Osteocyte (in vitro differentiated cells): ENCODE data around the gene WDR38. TPM values are rescaled to one million over a fixed set of nuclear protein-coding genes. Genes with fewer than 3 reads are reported as not detected.
A peak's percentile ranks its signal among the peaks of the same experiment; 100 is the strongest.

Source experiments
- DNase-seq: peaks from one replicate; pipeline ENCODE4 v3.0.0; 2021; ENCODE audit warnings: mixed read lengths; ENCODE audit not compliant: unreplicated experiment; ENCODE audit errors: extremely low spot score
- H3K27ac Mint-ChIP-seq: one replicate; pipeline ENCODE4 v1.8.0; 2021; ENCODE audit warnings: mild to moderate bottlenecking, mixed read lengths; ENCODE audit not compliant: unreplicated experiment
- H3K27me3 Mint-ChIP-seq: one replicate; pipeline ENCODE4 v1.8.0; 2021; ENCODE audit warnings: mixed read lengths; ENCODE audit not compliant: unreplicated experiment
- H3K36me3 Mint-ChIP-seq: one replicate; pipeline ENCODE4 v1.8.0; 2021; ENCODE audit warnings: mixed read lengths; ENCODE audit not compliant: unreplicated experiment
- H3K4me1 Mint-ChIP-seq: one replicate; pipeline ENCODE4 v1.8.0; 2021; ENCODE audit warnings: mixed read lengths; ENCODE audit not compliant: unreplicated experiment
- H3K4me3 Mint-ChIP-seq: one replicate; pipeline ENCODE4 v1.8.0; 2021; ENCODE audit warnings: mild to moderate bottlenecking, moderate library complexity, mixed read lengths; ENCODE audit not compliant: unreplicated experiment
- H3K9me3 Mint-ChIP-seq: one replicate; pipeline ENCODE4 v1.8.0; 2021; ENCODE audit warnings: mixed read lengths; ENCODE audit not compliant: unreplicated experiment
- CTCF ChIP-seq: fragments of 200-600 bp; sonication (generic); IDR thresholded peaks from 2 replicates; pipeline ENCODE4 v1.5.0; 2021; ENCODE audit warnings: antibody characterized with exemption, mild to moderate bottlenecking, moderate library complexity
- total RNA-seq: library from RNA; stranded (reverse); gene quantifications from 2 replicates; pipeline ENCODE4 v1.2.1, GENCODE V29; 2021

The WDR38 gene
- total RNA-seq, 1 donor from 2014 or later: not detected

- DNase-seq: no peak
- no peak for TF ChIP-seq CTCF
- peak overlapping the region; percentile 93 for H3K27ac Mint-ChIP-seq
- peaks cover 15% of the 10 kb centered on the region for H3K36me3 Mint-ChIP-seq
- H3K4me3 Mint-ChIP-seq: peak overlapping the region; percentile 93
- no peaks in the 10 kb centered on the region for H3K27me3 Mint-ChIP-seq
- peaks cover 27% of the 10 kb centered on the region for H3K4me1 Mint-ChIP-seq
- no peaks in the 10 kb centered on the region for H3K9me3 Mint-ChIP-seq
These were observed 6.7 kb downstream of the WDR38 start for GRCh38 chr9:124859803-124860581.

GRCh38 chr9:124860582-124861341 is 7.5 kb downstream of the WDR38 start:
- H3K27me3 Mint-ChIP-seq: no peaks in the 10 kb centered on the region
- H3K27ac Mint-ChIP-seq: peak overlapping the region; percentile 93
- no peak for TF ChIP-seq CTCF
- H3K36me3 Mint-ChIP-seq: peaks cover 15% of the 10 kb centered on the region
- H3K9me3 Mint-ChIP-seq: no peaks in the 10 kb centered on the region
- DNase-seq: no peak
- peak overlapping the region; percentile 93 for H3K4me3 Mint-ChIP-seq
- peaks cover 27% of the 10 kb centered on the region for H3K4me1 Mint-ChIP-seq

- DNase-seq: peak; percentile 98
- peaks cover 27% of the 10 kb centered on the region for H3K4me1 Mint-ChIP-seq
- peaks cover 15% of the 10 kb centered on the region for H3K36me3 Mint-ChIP-seq
These were observed 8.3 kb downstream of the WDR38 start, which contains the start of the genes ARPC5L and RPL35 for GRCh38 chr9:124861342-124862229. ARPC5L (plus strand) TSS chr9:124862130; CDS start chr9:124869291, 7,161 bp downstream. RPL35 (minus strand) TSS chr9:124861957; CDS start chr9:124861912, 45 bp downstream.

GRCh38 chr9:124863371-124863871 is 10.2 kb downstream of the WDR38 start:
- Mint-ChIP-seq H3K36me3 (peaks cover 12% of the 10 kb centered on the region), H3K9me3 (no peaks in the 10 kb centered on the region), H3K27me3 (no peaks in the 10 kb centered on the region), H3K4me3 (peak overlapping the region; percentile 40), H3K4me1 (peaks cover 35% of the 10 kb centered on the region), H3K27ac (peak overlapping the region; percentile 14)
- TF ChIP-seq CTCF: no peak
- DNase-seq: no peak

More at GRCh38 chr9:124861342-124862229, 8.3 kb downstream of the WDR38 start, which contains the start of the genes ARPC5L and RPL35:
- peak within 1 kb of the TSS; percentile 93 for H3K27ac Mint-ChIP-seq
- TF ChIP-seq CTCF: peak; percentile 48
- H3K27me3 Mint-ChIP-seq: no peaks in the 10 kb centered on the region
- H3K9me3 Mint-ChIP-seq: no peaks in the 10 kb centered on the region
- H3K4me3 Mint-ChIP-seq: peak within 1 kb of the TSS; percentile 93
